HG02943 (cell line): ENCODE data around the gene ZNF829.

ENCODE experiments used
- ATAC-seq: cut with Tn5 transposase; IDR thresholded peaks from one replicate; pipeline ENCODE4 v1.9.1; 2021; ENCODE audit warnings: mild to moderate bottlenecking, low read depth, moderate library complexity; ENCODE audit not compliant: unreplicated experiment

Gene ZNF829

GRCh38 chr19:36915992-36916830 is at the start of gene ZNF829, which contains the start of gene ZNF568:
TSS of gene ZNF829 (minus strand) at chr19:36916291. CDS start at chr19:36915167, 1,124 bp downstream.
TSS of gene ZNF568 (plus strand) at chr19:36916332. CDS start at chr19:36922771, 6,439 bp downstream.
- ATAC-seq = peak; percentile 95

DNA sequence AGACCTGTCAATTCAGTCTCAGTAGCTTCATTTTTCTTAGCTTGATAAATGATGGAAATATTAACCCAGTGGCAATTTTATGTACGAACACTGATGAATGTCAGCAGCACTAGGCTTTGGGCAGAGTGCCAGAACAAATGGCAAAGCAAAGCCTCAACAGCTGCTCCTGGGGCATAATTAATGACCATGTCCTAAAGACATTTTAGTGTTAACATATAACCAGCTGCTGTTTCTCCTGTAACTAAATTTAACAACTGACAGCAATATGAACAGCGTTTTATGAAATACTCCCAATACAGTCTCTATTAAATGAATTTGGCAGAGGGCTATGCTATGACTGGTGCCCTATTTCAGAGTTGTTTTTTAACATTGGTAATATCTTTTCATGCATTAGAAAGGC is 47.2 kb upstream of the ZNF829 start:
- no peak for ATAC-seq

GRCh38 chr19:36962346-36962745 is 46.3 kb upstream of the ZNF829 start:
- no peak for ATAC-seq

- no peak for ATAC-seq
These were observed 34.4 kb upstream of the ZNF829 start for GRCh38 chr19:36950335-36951119.

DNA sequence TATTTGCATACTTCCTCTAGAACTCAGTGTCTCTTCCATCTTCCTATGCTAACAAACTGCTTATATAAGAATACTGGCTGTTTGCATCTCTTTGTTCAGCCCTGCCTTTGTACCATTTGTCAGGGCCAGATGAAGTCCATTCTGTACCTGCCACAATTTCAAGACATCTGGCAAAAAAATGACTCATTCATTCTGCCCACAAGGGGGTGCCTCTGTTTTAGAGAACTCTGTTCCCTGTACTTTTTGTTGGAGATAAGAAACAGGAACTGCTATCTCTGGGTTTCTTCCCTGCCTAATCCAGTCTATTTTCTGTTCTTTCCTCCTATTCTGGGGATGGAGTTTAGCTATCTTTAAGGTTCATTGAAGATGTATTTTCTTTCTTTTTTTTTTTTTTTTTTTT is 23.1 kb upstream of the ZNF829 start:
- no peak for ATAC-seq

GRCh38 chr19:36931684-36932083 is 15.6 kb upstream of the ZNF829 start:
- no peak for ATAC-seq

GRCh38 chr19:36918090-36918489 is 2.0 kb upstream of the ZNF829 start:
- no peak for ATAC-seq

DNA sequence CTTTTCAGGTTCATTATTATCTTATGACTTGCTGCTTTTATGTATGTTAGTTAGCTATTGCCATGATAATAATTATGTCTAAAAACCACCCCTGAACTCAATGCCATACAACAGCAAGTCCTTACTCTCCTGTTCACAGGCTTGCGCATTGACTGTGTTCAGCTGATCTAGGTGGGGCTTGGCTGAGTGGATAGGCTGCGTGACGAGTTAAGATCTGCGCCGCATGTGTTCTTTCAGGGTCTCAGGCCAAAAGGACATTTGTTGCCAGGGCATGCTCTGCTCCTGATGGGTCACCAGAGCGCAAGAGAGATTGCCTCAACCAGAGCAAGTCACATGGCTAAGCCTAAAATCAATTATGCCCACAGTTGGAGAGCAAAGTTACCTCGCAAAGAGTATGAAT is 900 bp upstream of the ZNF829 start:
- ATAC-seq = no peak

DNA sequence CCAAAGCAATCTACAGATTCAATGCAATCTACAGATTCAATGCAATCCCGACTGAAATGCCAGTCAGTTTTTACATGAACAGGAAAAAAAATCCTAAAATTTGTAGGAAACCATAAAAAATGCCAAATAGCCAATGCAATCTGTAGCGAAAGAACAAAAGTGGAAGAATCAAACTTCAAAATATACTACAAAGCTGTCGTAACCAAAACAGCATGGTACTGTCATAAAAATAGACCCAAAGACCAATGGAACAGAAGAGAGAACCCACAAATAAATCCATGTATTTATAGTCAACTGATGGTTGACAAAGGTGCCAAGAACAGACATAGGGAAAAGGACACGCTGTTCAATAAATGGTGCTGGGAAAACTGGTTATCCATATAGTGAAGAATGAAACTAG is 17.7 kb downstream of the ZNF829 start:
- ATAC-seq = no peak

- ATAC-seq = no peak
These were observed 21.2 kb downstream of the ZNF829 start for GRCh38 chr19:36894849-36895383.

DNA sequence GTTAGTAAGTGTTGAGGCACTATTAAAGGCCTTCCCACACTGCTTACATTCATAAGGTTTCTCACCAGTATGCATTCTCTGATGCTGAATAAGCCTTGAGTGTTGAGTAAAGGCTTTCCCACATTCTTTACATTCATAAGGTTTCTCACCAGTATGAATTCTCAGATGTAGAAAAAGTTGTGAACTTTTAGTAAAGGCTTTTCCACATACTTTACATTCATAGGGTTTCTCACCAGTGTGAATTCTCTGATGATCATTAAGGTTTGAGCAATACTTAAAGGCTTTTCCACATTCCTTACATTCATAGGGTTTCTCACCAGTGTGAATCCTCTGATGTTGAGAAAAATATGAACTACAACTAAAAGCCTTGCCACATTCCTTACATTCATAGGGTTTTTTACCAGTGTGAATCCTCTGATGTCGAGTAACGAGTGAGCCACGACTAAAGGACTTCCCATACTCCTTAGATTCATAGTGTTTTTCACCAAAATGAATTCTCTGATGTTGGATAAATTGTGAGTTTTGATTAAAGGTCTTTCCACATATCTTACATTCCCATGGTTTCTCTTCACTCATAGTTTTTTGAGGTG is 24.2 kb downstream of the ZNF829 start:
- ATAC-seq = no peak

GRCh38 chr19:36876993-36877938 is 38.8 kb downstream of the ZNF829 start:
- no peak for ATAC-seq

DNA sequence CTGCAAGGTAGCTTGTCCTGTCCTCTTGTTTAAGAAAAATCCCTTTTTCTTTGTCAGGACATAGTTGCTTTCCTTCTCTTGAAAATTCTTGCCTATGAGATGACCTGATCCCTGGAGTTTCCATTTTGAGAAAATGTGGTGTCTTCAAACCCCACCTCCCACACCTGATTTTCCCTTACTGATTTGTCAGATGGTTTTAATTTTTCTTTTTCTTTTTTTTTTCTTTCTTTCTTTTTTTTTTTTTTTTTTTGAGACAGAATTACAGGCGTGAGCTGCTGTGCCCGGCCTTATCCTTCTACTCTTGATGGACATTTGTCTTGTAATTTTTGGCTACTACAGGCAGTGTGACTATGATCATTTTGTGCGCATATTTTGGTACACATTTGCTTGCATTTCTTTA is 64.2 kb downstream of the ZNF829 start:
- ATAC-seq = no peak

GRCh38 chr19:36850559-36851442 is 65.3 kb downstream of the ZNF829 start, which contains the start of gene ZNF345:
TSS of gene ZNF345 (plus strand) at chr19:36850876. CDS start at chr19:36876831, 25,955 bp downstream.
- peak; percentile 79 for ATAC-seq

GRCh38 chr19:36849701-36850558 is 66.2 kb downstream of the ZNF829 start:
- peak; percentile 84 for ATAC-seq

DNA sequence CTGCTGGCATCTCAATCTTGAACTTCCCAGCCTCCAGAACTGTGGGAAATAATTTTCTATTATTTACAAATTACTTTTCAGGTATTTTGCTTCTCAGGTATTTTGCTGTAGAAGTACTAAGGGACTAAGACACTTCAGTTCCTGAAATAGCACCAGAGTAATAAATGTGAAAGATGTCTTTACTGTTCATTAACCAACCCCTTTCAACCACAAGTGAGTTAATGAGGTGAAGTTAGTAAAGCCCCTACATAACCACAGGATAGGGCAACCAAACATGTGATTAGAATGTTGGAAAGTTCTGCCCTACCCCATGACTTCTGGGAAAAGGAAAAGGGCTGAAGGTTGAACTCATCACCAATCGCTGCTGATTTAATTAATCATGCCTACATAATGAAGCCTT is 68.1 kb downstream of the ZNF829 start:
- no peak for ATAC-seq

GRCh38 chr19:36838784-36839324 is 77.2 kb downstream of the ZNF829 start:
- ATAC-seq = no peak
